PC-3 (cell line): ENCODE measurements around the gene VGF. TPM values are rescaled to one million over a fixed set of nuclear protein-coding genes. Genes with fewer than 3 reads are reported as not detected.

Experiments
- ATAC-seq: fragments of 200-7000 bp; cut with Tn5 transposase; 2 replicates; pipeline ENCODE4 v1.9.1; 2020; ENCODE audit warnings: mild to moderate bottlenecking, moderate library complexity
- BruUV-seq: library from RNA; stranded (reverse); fragments of 400-500 nt; replicated peaks from 2 replicates; lab custom pipeline; 2021; lab: Mats Ljungman, UMichigan
- CTCF ChIA-PET: fragments of 300-600 bp; sonication (Branson Sonifier 250); formaldehyde crosslinking; loops from one replicate; lab custom pipeline; 2022; ENCODE audit warnings: antibody characterized with exemption; lab: Charles Lee
- POLR2A ChIA-PET: fragments of 300-600 bp; sonication (Branson Sonifier 250); formaldehyde crosslinking; loops from one replicate; lab custom pipeline; 2022; ENCODE audit warnings: antibody characterized with exemption; ENCODE audit not compliant: unreplicated experiment; lab: Charles Lee
- DNase-seq: peaks from one replicate; pipeline ENCODE4 v3.0.0-alpha.2; 2015
- H2AFZ ChIP-seq: fragments of 300-600 bp; sonication (generic); 2 replicates; pipeline ENCODE4 v1.6.0; 2016; ENCODE audit warnings: antibody characterized with exemption, low read length
- H3F3A ChIP-seq: fragments of 300-600 bp; sonication (generic); one replicate; pipeline ENCODE4 v1.6.0; 2017; ENCODE audit warnings: antibody characterized with exemption, low read length, control low read depth, mild to moderate bottlenecking; ENCODE audit not compliant: unreplicated experiment
- H3K27ac ChIP-seq: fragments of 300-600 bp; sonication (generic); 2 replicates; pipeline ENCODE4 v1.5.1; 2016; ENCODE audit warnings: mild to moderate bottlenecking, low read length
- H3K27me3 ChIP-seq: fragments of 300-600 bp; sonication (generic); 2 replicates; pipeline ENCODE4 v1.6.1; 2016; ENCODE audit warnings: low read length, mixed read lengths
- H3K36me3 ChIP-seq: fragments of 300-600 bp; sonication (generic); 2 replicates; pipeline ENCODE4 v1.6.1; 2016; ENCODE audit warnings: low read depth, mixed run types, low read length, mixed read lengths
- H3K4me1 ChIP-seq: fragments of 300-600 bp; sonication (generic); 2 replicates; pipeline ENCODE4 v1.5.1; 2016; ENCODE audit warnings: low read length; ENCODE audit not compliant: insufficient read depth
- H3K4me2 ChIP-seq: fragments of 300-600 bp; sonication (generic); 2 replicates; pipeline ENCODE4 v1.6.0; 2016; ENCODE audit warnings: low read length
- H3K4me3 ChIP-seq: fragments of 300-600 bp; sonication (generic); 2 replicates; pipeline ENCODE4 v1.5.1; 2016; ENCODE audit warnings: mild to moderate bottlenecking, low read length, mixed read lengths
- H3K79me2 ChIP-seq: fragments of 300-600 bp; sonication (generic); 2 replicates; pipeline ENCODE4 v1.6.1; 2017; ENCODE audit warnings: low read length, mixed read lengths
- H3K9ac ChIP-seq: fragments of 300-600 bp; sonication (generic); 2 replicates; pipeline ENCODE4 v1.6.0; 2016; ENCODE audit warnings: mild to moderate bottlenecking, low read length
- H3K9me2 ChIP-seq: fragments of 300-600 bp; sonication (generic); replicated peaks from 2 replicates; pipeline ENCODE4 v1.6.1; 2016; ENCODE audit warnings: mixed run types, low read length, mixed read lengths
- H3K9me3 ChIP-seq: fragments of 300-600 bp; sonication (generic); 2 replicates; pipeline ENCODE4 v1.6.1; 2016; ENCODE audit warnings: low read length, mixed read lengths
- H4K20me1 ChIP-seq: fragments of 300-600 bp; sonication (generic); 2 replicates; pipeline ENCODE4 v1.6.1; 2016; ENCODE audit warnings: low read length, mixed read lengths
- CTCF ChIP-seq: fragments of 300-600 bp; sonication (generic); conservative IDR thresholded peaks from 2 replicates; pipeline ENCODE4 v1.5.1; 2017; ENCODE audit warnings: antibody characterized with exemption, low read depth, mild to moderate bottlenecking, low read length
- EZH2 ChIP-seq: fragments of 300-600 bp; sonication (generic); IDR thresholded peaks from one replicate; pipeline ENCODE4 v1.6.1; 2017; ENCODE audit warnings: antibody characterized with exemption, mild to moderate bottlenecking, low read length; ENCODE audit not compliant: unreplicated experiment
- EZH2phosphoT487 ChIP-seq: fragments of 300-600 bp; sonication (generic); IDR thresholded peaks from 2 replicates; pipeline ENCODE4 v1.6.1; 2018; ENCODE audit warnings: mild to moderate bottlenecking, antibody characterized with exemption, low read length, borderline replicate concordance
- intact Hi-C: fragments of 100-400 bp; cut with micrococcal nuclease; formaldehyde crosslinking; loops from 2 replicates; pipeline ENCODE4 v1.9.0; 2023
- total RNA-seq: library from RNA; depleted of rRNA; stranded (reverse); fragments of >200 nt; gene quantifications from 2 replicates; pipeline ENCODE4 v1.2.3, GENCODE V29; 2014

VGF gene
- total RNA-seq, 1 experiment from 2014 or later = 1.6 TPM

GRCh38 chr7:101156277-101156676, 9.1 kb downstream of the VGF start:
- H3K4me2 ChIP-seq = peak overlapping the region; percentile 98; the same call in 1 of the 2 replicates
- no peak overlapping the region for H3K9ac ChIP-seq
- peaks cover 47% of the 10 kb centered on the region for H3K4me1 ChIP-seq
- peak overlapping the region; percentile 78 for H3K27ac ChIP-seq
- 0 out of 2 replicates have a peak, but pooled peaks have one; percentile 16 for TF ChIP-seq CTCF
- no peak for TF ChIP-seq EZH2
- ATAC-seq (no peak), DNase-seq (no peak)
- ChIA-PET POLR2A (interaction anchor here (0.6 kb wide), 1 partner anchor 71 kb away, joined by 4 read pairs; no protein-coding TSS in a partner anchor), CTCF (interaction anchor here (0.6 to 1.3 kb wide), 3 partner anchors 12 to 36 kb away, joined by 3 to 19 read pairs (median 3); no protein-coding TSS in a partner anchor)
- no TSS peak for BruUV-seq
- no peaks in the 10 kb centered on the region for H3K9me3 ChIP-seq
- no peaks in the 10 kb centered on the region for H3K9me2 ChIP-seq
- no peak overlapping the region for H3K4me3 ChIP-seq
- H2AFZ ChIP-seq = no peak overlapping the region
- peaks cover 9% of the 10 kb centered on the region; the same call in 1 of the 2 replicates for H3K36me3 ChIP-seq
- intact Hi-C loops = no loop called here
- no peaks in the 10 kb centered on the region for H4K20me1 ChIP-seq
- no peaks in the 10 kb centered on the region for H3F3A ChIP-seq
- no peaks in the 10 kb centered on the region for H3K27me3 ChIP-seq
- peaks cover 21% of the 10 kb centered on the region for H3K79me2 ChIP-seq

GRCh38 chr7:101155303-101155702, 10.1 kb downstream of the VGF start:
- H3K27me3 ChIP-seq = no peaks in the 10 kb centered on the region
- H3K4me3 ChIP-seq = peak overlapping the region; percentile 78
- ATAC-seq (no peak), DNase-seq (no peak)
- TF ChIP-seq CTCF = no peak
- TF ChIP-seq EZH2 = no peak
- no peaks in the 10 kb centered on the region for H4K20me1 ChIP-seq
- intact Hi-C loops = no loop called here
- H3K9me3 ChIP-seq = no peaks in the 10 kb centered on the region
- H2AFZ ChIP-seq = peak overlapping the region; percentile 65; the same call in 1 of the 2 replicates
- peak overlapping the region; percentile 29; the same call in 1 of the 2 replicates for H3K27ac ChIP-seq
- BruUV-seq = TSS peak; percentile 35
- H3K36me3 ChIP-seq = peaks cover 9% of the 10 kb centered on the region; the same call in 1 of the 2 replicates
- H3K4me2 ChIP-seq = peak overlapping the region; percentile 98
- H3F3A ChIP-seq = no peaks in the 10 kb centered on the region
- H3K9ac ChIP-seq = peak overlapping the region; percentile 93
- peaks cover 21% of the 10 kb centered on the region for H3K79me2 ChIP-seq
- POLR2A ChIA-PET = interaction anchor here (0.6 kb wide), 1 partner anchor 11 kb away, joined by 10 read pairs; no protein-coding TSS in a partner anchor
- H3K9me2 ChIP-seq = no peaks in the 10 kb centered on the region
- H3K4me1 ChIP-seq = peaks cover 40% of the 10 kb centered on the region
- CTCF ChIA-PET = interaction anchor here (0.6 to 0.7 kb wide), 2 partner anchors 12 to 54 kb away, joined by 3 to 11 read pairs; no protein-coding TSS in a partner anchor

- H3K36me3 ChIP-seq = peaks cover 9% of the 10 kb centered on the region; the same call in 1 of the 2 replicates
- H3K27ac ChIP-seq = peak overlapping the region; percentile 29; the same call in 1 of the 2 replicates
Measured at GRCh38 chr7:101154693-101155102, 10.7 kb downstream of the VGF start.

More at GRCh38 chr7:101154693-101155102, 10.7 kb downstream of the VGF start:
- peak overlapping the region; percentile 65; the same call in 1 of the 2 replicates for H2AFZ ChIP-seq
- no peaks in the 10 kb centered on the region for H3F3A ChIP-seq
- ChIA-PET CTCF (interaction anchor here (0.7 kb wide), 1 partner anchor 11 kb away, joined by 3 read pairs; no protein-coding TSS in a partner anchor), POLR2A (no interaction called here)
- no peaks in the 10 kb centered on the region for H3K27me3 ChIP-seq
- no TSS peak for BruUV-seq
- intact Hi-C loops = no loop called here
- ATAC-seq = peak; percentile 43
- H3K9me2 ChIP-seq = no peaks in the 10 kb centered on the region
- TF ChIP-seq EZH2phosphoT487 (no peak), CTCF (no peak), EZH2 (no peak)
- H3K4me2 ChIP-seq = peak overlapping the region; percentile 98
- H3K9me3 ChIP-seq = no peaks in the 10 kb centered on the region
- peak overlapping the region; percentile 93 for H3K9ac ChIP-seq
- peaks cover 21% of the 10 kb centered on the region for H3K79me2 ChIP-seq
- DNase-seq = no peak
- H4K20me1 ChIP-seq = no peaks in the 10 kb centered on the region
- peaks cover 34% of the 10 kb centered on the region for H3K4me1 ChIP-seq
- H3K4me3 ChIP-seq = peak overlapping the region; percentile 78
